ENCODE measurements around the gene HOXA10.

Gene HOXA10

GRCh38 chr7:27203365-27203953 lies 29.3 kb upstream of the HOXA10 start:
- DNase-seq, result no peak

DNA sequence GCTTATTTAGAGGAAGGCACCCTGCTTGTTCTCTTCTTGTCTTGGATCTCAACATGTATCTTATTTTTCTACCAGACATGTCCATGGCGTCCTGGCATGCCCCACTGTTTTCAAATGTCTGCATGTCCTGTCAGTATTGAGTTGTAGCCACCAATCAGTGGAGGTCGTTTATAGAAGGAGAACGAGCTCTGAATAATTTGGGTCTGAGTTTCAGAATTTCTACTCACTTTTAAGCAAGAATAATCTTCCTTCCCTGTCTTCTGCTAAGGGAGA lies 28.7 kb upstream of the HOXA10 start:
- DNase-seq, result no peak

DNA sequence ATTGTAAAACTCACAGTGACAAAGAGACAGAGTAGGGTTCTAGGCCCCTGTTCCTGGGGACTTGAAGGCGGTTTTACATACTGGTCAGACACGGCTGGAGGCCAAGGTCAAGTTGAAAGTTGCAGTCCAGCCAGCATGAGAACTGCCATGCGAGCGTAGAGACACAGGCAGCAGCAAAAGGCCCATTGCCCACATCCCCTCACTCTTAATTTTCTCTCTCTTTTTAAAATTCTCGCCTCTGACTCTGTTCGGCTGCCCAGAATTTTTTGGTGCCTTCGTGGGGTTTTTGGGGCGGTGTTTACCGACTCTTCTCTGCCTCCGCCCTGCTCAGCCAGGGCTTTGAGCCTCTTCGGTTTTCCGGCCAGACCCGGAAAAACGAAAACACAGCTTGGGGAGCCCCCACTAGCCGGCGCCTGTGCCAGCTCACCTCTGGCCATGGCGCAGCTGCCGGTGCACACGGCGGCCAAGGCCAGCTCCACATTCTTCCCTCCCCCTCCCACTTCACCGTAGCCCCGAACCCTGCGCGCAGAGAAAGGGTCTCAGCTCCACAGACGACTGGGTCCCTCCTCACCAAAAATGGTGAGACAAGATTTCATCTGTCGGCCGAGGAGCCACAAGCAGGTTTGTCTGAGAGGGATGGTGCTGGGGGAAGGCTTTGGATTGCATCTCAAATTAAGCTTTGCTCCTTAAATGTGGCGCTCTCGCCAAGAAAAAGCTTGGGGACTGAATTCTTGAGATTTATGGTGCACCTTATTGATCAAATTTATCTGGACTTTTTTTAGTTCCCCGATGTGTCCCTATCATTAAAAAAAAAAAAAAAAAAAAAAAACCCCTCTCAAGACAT lies 28.1 kb upstream of the HOXA10 start:
- no peak for DNase-seq

- no peak for DNase-seq
Measured at GRCh38 chr7:27201580-27202017, 27.5 kb upstream of the HOXA10 start.

DNA sequence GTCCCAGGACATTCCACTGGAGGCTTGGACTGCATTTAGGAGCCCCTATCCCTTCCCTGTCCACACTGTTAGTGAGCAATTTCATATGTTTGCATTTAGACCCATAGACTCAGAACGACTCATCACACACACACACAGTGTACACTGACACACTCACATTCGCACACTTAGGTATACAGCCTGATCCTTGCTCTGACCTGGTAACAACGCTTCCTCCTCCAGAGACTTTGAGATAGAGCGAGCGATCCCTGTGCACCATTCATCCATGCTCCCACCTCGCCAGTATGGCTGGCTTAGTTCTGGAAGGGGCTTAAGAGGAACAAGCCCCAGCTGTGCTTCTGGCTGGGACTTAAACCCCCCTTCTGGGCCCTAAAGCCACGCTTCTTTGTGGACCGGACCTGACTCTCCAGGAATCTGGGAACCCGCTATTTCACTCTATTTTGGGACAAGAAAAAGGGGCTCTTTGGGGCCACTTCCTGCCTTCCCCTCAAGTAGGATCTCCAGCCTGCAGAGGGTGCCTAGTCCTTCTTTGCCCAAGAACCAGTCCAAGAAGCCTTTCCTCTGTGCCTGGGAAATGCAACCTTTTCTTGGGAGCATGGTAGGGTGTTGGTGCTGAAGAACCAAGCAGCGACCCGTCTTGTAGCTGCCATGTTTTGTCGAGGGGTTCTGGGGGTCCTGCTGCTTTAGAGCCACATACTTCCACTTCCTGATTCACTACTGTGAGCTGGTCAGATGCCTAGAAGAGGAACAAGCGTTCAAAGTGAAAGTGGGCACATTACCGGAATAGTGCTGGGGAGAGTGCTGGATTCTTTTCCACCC lies 26.9 kb upstream of the HOXA10 start:
- no peak for DNase-seq

- no peak for DNase-seq
Measured at GRCh38 chr7:27199849-27200760, 26.0 kb upstream of the HOXA10 start, which contains the start of gene HOXA13. TSS of gene HOXA13 (minus strand) at chr7:27200091. CDS start at chr7:27200077, 14 bp downstream.

GRCh38 chr7:27198871-27199801 lies 25.0 kb upstream of the HOXA10 start:
- no peak for DNase-seq

DNA sequence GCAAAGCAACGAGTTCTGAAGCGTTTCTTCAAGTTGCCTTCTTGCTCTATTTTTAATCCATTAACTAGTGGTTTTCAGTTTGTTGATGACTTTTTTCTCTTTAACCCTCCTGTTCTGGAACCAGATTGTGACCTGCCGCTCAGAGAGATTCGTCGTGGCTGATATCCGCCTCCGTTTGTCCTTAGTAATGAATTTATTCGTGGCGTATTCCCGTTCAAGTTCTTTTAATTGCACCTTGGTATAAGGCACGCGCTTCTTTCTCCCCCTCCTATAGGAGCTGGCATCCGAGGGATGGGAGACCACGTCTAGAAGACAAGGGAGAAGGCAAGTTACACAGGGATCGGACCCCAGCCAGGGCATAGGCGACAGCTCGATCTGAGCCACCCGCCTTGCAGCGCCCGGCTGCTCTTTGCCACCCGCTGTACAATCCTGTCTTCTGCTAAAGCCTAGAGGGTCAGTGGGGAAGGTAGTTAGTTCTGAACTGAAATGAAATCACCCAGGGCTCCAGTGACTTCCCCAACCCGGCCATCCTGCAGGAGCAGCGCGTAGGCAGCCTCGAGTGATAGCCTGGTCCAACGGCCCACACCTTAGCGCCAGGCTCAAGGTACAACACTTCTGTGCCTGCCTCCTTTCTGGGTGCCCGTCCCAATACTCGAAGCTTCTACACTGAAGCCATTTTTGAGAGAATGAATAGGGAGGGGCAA lies 24.2 kb upstream of the HOXA10 start:
- DNase-seq, result no peak

DNA sequence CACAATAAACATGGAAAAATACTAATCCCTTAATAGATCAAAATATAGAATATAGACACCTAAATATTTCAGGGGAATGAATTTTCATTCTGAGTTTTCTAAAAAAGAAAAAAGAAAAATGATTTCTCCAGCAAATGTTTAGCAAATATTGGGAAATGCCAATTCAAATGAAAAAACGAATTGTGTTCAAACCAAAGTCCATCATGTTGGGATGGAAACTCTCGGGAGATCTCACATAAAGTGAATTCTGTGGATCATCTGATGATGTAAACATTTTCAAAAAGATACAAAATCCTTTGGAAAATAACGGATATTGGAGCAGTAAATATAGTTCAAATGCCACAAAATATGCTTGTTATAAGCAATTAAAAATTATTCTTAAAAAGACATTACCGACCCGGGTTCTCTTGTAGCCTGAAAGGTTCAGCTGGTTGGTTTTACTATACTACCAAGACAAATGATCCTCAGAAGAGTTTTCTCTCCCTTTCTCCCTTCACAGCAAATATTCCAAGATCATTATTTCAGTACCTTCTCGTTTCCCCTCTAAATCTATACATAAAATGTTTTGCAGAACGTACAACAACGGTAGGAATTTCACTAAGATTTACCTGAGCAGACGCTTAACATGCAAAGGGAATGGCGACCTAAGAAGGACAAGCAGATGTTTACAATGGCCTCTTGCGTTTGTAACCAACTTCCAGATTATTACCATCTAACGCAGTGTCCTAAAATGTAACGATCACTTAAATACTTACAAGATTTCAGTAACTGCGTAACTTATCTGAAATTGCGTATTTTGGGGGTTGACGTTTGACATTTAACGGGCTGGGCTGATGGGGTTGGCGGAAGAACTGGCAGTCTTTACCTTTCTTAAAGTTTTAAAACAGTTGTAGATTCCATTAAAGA lies 23.3 kb upstream of the HOXA10 start:
- DNase-seq, result no peak

DNA sequence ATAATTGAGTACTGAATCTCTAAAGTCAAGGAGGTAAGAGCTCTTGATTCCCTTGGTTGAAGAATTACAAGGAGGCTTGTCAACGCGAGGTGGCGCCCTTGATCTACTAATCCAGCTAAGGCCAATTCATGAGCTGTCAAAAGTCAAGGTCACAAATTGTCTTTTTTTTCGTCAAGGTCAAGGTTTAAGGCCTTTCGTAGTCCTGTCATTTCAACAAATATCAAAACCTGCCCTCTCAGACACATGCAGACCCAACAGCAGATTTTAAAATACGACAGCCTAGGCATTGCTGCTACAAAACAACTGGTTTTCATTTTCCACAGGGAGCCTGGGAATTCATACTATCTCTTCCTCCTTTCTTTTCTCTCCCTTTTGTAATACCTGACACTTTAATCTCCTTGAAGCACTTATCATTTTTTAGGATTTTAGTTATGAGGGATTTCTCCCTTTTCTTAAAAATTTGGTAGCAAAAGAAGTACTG lies 22.2 kb upstream of the HOXA10 start:
- peak; percentile 87 for DNase-seq

- no peak for DNase-seq
Measured at GRCh38 chr7:27194686-27195379, 20.7 kb upstream of the HOXA10 start.

DNA sequence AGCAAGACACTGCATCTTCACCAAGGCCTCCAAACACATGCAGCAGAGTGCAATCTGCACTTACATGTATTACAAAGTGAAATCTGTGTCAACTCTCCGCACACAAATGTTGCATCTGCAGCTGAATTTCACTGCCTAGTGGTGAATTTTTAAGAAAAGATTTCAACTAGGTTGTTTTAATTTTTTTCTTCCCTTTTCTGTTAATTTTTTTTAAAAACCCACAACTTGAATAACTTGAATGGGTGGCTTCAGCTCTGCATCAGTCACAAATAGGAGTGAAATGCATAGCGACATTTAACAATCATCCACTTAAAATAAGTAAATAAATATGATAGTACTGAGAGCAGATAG lies 19.9 kb upstream of the HOXA10 start:
- no peak for DNase-seq

GRCh38 chr7:27193335-27194001 lies 19.3 kb upstream of the HOXA10 start:
- no peak for DNase-seq

- DNase-seq, result no peak
Measured at GRCh38 chr7:27192546-27193334, 18.6 kb upstream of the HOXA10 start.

GRCh38 chr7:27191833-27192545 lies 17.9 kb upstream of the HOXA10 start:
- no peak for DNase-seq

- DNase-seq, result no peak
Measured at GRCh38 chr7:27191161-27191731, 17.1 kb upstream of the HOXA10 start.
